ENCODE data around the gene GABRA4.

GABRA4 gene

DNA sequence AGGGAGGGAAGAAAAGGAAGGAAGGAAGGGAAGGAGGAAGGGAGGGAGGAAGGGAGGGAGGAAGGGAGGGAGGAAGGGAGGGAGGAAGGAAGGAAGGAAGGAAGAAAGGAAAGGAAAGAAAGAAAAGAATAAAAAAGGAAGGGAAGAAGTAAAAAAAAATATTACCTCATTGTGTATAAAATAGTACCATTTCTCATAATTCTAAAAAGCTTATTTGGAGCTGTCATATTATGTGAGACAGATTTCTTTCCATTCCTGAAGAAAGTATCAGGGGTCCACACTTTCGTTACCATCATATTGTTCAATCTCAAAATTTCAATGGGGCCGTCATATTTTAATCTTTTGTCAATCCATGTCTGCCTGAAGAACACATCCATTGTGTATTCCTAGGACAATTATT is 16.1 kb downstream of the GABRA4 start:
- DNase-seq, result no peak

DNA sequence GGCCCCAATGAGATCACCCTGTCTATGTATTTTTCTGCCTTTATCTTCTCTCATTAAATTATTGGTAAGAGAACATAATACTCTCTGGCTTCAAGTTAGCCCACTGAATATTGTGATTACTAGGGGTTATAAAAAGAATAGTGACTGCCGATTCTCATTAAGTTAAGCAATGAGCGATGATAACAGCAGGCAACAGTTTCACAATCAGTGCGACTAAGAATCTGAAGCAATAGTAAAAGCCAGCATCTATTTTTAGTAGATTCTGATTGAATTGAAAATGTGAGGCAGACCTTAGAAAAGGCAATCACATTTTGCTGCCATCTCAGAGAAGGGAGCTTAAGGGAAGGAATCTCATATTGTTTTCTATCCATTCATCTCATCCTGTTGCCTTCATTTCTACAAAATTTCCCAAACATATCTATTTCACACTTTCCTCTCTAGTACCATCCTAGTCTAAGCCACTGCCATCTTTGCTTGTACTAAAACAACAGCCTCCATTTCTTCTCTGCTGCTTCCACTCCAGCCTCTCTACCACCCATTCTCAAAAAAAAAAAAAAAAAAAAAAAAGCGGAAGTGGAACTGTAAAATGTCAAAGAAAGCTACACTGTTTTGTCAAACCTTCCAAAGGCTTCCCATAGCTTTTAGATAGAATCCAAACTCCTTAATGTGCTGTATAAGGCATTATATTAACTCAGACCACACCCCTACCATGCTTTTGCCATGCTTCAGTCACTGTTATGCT is 17.4 kb downstream of the GABRA4 start:
- DNase-seq, result no peak

DNA sequence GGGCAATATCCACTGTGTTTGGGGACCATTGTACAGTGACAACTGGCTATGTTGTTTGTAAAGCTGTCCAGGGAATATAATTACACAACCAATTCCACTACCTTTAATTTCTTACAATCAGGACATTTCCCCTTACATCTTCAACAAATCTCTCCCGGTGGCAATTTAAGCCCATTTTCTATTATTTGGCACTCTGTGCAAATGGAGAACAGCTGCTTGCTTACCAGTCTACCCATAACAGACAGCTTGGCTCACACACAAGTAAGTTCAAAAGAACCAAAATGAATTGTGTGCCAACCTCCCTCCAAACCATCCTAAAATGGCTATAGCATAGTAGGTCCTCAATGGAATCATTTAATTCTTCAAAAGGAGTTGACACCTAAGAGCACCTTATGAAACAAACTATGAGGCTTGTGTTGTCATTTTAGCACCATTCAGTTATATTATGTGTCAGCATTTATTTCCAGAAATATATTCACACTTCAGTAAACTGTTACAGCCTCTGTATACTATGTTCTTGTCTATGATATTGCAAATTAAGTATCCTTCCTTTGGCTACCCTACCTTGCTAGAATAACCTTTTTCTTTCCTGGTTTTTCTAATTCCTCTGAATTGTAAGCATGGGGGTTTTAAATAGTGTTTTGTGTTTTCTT is 18.4 kb downstream of the GABRA4 start:
- DNase-seq, result no peak

DNA sequence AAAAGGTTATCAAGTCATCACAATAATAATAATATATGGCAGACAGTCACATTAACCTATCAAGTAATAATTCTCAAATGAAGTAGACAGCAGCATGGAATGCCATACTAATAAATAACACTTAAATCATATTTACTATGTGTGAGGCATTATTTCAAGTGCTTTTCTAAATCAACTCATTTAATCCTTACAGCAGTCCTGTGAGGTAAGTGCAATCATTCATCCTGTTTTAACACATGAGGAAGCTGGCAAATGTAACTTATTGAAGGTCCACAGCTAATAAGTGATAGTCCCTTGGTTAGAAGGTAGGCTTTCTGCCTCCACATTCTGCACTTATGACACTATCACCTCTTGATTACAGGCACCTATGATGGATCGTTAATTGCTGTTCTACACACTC is 24.5 kb downstream of the GABRA4 start:
- no peak for DNase-seq

DNA sequence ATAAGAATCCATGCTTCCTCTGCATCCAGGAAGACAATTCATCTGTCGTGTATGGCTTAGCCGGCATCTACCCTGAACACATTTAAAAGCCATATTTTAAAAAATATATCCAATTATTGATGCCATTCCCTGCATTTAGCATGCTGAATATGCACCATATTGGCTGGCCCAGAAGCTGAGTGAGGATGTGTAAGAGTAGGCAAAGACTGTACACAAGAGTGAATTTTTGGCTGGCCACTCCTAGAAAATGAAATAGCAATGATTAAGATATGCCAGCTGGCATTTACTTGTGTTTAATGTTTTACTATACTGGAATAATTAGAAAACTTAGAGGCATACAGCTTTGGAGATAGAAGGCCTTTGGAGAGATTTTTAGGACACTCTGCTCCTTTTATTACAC is 25.8 kb downstream of the GABRA4 start:
- DNase-seq, result no peak

DNA sequence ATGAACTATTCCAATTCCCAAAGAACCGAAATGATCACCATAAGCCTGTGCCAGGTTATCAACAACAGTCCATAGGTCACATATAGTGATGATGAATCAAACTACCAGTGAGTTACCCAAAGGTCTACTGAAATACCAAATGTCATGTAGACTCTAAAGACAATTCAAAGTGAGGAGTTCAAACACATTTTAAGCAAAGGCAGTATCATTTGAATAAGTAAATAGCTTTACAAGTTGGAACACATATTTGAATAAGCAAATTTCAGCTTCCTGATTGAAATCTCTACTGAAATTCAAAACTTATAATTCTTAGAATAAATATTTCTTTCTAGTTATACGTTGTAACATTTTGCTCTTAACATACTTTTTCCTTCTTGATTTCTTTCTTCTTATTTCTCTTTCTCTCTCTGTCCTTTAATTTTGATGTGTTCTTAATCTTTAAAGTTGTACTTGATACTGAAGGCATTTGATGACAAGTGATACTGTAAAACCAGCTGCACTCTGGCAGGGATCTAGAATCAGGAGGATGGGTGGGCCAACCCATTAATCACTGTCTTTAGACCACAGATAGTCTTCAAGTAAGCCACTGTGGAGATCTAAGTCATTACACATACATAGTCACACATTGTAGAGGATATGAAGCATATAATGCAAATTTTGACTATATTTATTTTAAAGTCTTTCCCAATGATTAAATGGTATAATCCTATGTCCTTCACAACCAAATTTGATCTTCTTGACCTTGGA is 34.5 kb downstream of the GABRA4 start:
- no peak for DNase-seq

DNA sequence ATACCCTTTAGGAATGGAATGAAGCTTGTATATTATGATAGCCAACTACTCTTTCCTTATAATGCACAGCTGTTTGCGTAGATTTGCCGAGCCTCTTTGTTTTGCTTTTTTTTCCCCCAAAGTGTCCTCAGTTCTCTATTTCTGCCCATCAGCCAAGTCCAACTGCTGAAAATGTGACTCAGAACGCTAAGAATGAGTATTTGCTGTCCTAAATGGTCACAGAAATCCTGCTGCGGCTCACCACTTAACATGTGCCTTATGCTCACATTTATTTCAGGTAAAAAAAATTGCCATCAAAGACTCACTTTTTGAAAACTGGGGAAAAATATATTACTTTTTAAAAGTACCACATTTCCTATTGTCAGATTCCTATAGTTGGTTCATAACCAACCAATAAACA is 36.9 kb downstream of the GABRA4 start:
- DNase-seq, result no peak

DNA sequence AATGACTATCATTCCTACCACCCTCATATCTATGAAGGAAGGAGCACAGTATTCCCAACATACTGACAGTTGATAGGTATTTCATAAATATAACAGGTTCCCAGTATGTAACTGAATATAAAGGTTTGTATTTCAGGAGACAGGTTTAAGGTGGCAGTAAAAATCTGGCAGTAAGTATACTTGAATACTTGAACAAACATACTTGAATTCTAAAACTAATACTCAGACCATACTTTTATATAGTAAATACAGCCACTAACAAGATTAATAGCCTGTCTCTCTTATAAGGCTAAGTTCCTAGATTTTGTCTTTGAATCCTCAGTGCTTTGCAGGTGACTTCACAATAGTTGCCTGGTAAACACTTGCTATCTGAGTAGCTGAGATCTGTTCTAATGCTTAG is 37.8 kb downstream of the GABRA4 start:
- DNase-seq, result no peak

DNA sequence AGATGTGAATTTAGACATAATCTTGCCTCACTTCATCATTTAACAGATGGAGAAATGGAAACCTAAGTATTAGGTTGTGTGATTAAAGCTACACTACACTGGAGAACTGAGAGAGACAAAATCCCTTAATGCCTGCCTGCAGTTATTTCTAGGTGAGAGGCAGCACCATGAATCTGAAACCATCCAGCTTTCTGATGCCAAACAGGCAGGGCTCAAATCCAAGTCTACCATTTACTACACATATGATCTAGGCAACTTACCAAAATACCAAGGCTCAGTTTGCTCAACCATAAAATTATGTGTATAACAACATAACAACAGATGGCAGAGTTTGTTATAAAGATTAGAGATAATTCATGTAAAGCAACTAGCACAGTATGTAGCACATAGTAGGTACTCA is 38.7 kb downstream of the GABRA4 start:
- DNase-seq, result peak; percentile 42

DNA sequence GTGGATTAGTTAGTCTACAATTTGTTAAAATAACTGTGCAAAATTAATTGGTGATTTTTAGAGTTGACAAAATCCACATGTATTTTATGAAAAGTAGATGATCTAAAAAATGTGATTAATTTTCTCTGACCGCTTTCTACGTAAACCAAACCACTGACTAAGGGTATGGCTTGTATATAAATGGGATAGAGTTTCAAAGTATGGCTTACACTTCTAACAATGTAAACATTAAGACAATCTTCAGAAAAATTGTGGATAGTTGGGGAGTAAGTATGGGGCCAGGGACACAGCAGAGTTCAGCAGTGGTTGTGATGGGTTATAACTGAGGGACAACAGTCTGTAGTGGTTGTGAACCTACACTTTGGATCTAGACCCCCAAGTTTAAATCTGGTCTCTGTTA is 39.8 kb downstream of the GABRA4 start:
- no peak for DNase-seq

DNA sequence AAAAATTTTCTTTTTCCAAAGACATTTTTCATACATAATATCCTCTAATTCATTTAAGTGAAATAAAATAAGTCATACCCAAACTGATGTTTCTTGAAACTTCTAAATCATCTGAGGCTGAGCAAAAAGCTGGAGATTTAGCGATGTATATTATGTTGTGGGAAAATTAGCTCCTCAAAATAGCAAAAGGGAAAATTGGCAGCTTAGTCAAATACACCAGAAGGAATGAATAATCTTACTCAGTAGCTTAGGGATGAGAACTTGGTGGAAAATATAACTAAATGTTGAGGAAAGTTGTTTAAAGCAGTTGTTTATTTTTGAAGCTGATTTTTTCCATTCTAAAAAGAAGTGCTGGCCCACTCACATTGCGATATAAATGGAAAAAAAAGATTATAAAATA is 40.9 kb downstream of the GABRA4 start:
- no peak for DNase-seq

DNA sequence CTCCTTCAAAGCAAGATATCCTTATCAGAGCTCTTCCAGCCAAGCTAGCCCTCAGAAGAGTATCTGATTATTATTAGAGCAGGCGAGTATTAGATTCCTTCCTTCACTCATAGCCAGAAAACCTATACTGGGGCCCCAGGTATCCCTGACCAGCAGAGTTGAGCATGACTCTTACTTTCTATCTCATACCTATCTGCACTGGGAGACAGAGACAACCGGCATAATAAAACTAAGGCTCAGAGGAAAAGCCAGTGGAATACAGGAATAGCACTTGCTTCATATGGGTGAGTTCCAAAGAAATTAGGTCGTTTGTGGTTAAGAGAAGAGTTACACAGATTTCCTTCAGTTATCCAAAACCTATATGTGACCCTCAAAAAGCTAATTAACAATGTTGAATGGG is 42.6 kb downstream of the GABRA4 start:
- no peak for DNase-seq

DNA sequence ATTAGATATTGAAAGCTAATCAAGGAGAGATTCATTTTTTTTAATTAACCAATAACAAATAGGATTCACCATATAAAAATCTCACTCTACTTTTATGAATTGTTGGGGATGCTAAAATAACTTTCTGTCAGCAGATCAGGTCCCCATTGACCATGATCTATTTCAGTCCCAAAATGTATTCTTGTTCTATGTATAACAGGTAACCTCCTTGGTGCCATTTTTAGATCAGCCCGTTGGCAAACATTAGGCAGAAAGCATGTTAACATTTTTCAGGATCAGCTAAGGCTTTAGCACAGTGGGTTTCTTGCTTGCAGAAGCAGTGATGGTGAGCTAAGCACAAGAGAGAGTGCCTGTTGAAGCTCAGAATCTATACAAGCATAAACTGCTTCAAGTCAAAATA is 43.6 kb downstream of the GABRA4 start:
- no peak for DNase-seq

DNA sequence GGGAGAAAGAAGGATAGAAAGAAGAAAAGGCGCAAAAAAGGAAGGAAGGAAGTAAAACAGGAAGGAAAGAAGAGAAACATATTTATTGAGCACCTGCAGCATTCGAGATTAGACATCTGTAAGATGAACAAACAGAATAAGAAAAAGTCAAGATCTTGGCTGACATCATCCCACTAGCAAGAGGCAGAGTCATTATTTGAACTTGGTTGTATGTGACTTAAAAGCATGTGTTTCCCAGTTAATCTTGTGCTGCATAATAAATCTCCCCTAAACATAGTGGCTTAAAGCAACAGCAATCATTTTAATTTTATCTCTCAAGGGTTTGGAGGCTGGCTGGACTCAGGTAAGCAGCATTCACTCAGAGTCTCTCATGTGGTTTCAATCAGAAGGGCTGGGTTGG is 45.8 kb downstream of the GABRA4 start:
- no peak for DNase-seq

DNA sequence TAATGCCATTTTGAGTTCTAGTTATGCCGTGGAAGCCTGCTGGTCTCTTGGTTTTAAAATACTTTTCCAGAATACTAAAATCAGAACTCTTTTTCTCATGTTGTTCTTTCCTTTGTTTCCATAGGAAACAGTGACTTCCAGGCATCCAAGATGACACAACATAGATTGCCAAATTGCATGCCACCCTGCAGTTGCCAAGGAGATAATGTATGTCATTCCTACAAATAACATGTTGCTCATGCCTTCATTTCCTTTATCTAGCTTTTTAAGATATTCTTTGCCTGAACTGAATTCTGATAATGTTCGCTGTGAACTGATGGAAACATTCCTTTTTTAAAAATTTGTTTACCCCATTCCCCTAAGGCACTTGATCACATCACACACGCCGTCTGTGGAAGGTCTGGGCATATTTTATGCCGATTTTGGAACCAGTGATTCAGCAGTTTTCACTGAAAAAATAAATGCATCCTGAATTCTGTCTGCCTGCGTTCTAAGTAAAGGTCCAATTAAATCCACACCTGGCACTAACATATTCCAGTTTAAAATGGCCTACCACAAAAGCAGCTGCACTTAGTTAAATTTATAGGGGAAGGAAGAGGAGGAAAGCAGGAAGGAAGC is 46.4 kb downstream of the GABRA4 start:
- no peak for DNase-seq

DNA sequence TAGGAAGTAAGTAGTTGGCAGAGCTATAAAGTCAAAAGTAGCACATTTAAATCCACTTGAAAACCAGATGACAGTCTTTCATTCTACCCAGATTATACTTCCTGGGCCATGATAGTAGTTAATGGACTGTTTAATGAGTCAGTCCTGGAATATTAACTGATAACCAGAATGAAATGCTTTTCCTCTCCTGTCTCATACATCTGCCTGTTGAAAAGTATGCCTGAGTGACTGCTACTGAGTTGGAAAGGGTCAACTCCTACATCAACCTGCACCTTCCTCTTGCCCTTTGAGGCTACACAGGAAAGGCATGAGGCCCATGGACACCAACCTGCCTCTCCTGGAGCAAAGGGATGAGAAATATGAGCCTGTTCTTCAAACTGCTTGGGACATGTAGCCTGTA is 48.3 kb downstream of the GABRA4 start:
- DNase-seq, result no peak

DNA sequence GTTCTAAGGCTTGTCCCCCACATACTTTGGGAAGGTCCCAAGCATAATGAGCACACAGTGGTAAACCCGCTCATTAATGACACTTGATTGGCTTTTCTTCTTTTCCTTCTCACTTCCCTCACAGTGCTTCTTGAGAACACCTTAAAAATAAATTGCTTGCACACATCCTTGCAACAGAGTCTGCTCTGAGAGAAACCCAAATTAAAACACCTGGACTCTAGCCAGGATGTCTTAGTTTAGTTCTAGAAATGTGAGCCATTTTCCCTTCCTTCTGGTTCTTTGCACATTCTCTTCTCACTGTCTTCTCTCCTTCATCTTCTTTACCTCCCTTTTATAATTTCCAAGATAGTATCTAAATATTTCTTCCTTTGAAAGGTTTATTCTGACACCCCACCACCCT is 49.0 kb downstream of the GABRA4 start:
- no peak for DNase-seq

DNA sequence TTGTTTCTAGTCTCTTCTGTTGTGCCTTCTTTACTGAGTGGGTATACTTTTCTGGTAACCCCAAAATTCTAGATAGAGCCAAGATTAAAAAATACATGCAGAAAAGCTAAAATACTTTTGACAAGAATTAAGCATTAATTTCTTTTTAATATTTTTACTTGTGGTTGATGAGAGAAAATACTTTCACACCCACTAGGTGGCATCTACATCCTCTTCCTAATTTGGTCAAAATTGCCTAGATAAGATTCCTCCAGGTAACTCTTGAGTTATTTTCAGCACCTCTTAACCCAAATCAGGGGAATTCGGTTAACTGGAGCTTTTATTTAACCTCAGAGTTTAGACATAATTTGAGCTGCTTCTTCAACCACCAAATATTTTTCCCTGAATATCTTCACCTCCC is 55.9 kb downstream of the GABRA4 start:
- DNase-seq, result no peak

DNA sequence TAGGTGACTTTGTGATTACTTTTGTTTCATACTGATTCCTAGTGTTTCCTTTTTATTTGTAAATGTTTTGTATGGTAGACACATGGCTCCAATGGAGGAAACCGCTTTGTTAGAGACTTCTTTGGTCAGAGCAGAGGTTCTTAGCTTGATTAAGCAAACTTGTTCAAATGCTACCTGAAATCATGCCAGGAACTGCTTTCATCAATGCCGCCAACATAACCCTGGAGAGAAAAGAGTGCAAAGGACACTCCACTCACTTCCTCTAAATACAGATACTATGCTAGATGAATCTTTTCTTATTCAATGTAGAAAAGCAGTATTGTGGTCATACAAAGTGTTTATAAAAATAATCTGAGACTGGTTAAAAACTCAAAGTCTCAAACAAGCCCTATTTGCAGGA is 58.7 kb downstream of the GABRA4 start:
- no peak for DNase-seq

DNA sequence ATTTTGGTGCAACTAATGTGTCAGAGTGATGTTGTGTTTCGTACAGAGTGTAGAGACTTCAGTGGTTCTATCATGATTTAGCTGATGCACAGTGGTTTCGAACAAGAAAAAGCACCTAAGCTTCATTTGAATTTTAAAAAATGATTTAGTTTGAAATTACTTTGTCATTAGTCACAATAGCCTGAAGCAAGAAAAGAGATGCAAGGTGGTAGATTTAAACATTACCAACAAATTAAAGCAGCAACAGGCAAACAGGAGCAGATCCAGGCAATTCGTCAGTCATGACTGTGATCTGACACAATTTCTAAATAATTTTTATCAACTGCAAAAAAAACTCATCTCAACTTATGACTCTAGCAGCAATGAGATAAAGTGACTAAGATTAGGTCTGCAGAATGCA is 59.7 kb downstream of the GABRA4 start:
- DNase-seq, result no peak

DNA sequence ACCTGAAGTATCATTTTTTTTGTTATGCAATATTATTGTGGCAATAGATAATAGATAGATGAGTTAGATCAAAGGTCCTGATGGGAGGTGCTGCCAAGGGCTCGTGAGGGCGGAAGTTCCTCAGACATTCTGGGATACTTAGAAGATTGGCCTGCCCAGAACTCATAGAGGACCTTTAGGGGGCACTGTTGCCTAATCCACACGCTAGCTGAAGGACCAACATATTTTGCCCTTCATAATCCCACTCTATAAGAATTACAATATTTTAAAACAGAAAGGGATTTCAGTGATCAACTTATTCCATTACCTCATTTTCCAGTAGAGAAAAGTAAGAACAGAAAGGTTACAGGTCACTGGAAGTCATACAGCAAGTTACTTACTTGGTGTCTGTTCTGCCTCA is 61.4 kb downstream of the GABRA4 start:
- no peak for DNase-seq

DNA sequence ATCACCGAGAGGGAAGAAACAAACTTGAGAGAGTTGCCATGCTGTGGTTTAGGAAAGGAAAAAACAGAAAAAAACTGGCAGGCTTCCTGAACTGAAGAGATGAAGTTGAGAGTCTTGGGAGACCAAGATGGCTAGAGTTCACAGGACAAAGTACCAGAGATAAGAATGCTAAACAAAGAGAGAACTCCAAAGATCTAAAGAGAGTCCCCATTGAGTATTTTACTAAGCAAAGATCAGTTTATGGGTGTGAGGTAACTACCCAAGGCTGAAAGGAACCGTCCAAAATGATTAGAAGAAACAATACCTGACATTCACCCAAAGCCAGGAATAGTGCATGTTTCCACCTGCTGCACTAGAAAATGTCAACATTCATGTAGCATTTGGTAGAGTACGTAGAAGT is 62.5 kb downstream of the GABRA4 start:
- no peak for DNase-seq

DNA sequence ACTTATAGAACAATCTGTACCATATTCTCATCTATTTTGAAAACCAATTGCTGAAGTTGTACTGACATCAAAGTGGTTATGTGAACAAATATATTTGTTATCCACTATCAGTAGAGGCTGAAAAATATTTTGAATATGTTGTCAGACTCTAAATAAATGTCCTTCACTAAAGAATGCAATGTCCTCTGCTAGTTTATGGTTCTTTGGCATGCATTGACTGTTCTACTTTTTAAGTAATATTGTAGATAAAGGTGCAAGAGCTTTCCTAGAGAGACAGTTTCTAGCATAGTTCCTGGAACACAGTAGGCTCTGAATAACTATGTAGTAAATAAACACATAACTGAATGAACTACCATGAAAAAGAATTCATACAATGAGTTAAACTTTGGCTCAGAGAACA is 66.2 kb downstream of the GABRA4 start:
- DNase-seq, result no peak
